Gastrocnemius medialis (tissue), 4 donors: ENCODE measurements around the gene GRIN2A. TPM values are rescaled to one million over a fixed set of nuclear protein-coding genes. Genes with fewer than 3 reads are reported as not detected.

ENCODE experiments used
- ATAC-seq, 2 donors: fragments of 150-250 bp; one replicate each; pipeline ENCODE4 v1.9.1; 2016
- DNase-seq, 2 donors: peaks; one replicate each; pipeline ENCODE4 v3.0.0-alpha.2; 2019
- H3K27ac ChIP-seq, 4 donors: fragments of 200-600 bp; sonication (generic); 1 replicate in 1 of 4; 2 replicates in 3 of 4; pipeline ENCODE4 v1.5.1; 2016 to 2018; ENCODE audit warnings: mild to moderate bottlenecking in 2 of 4, moderate library complexity in 1 of 4
- H3K27me3 ChIP-seq, 3 donors: fragments of 200-600 bp; sonication (generic) in 2 of 3; 1 replicate in 1 of 3; 2 replicates in 2 of 3; pipeline versions ENCODE4 v1.5.1 to v1.6.0; 2016 to 2019; ENCODE audit warnings: mild to moderate bottlenecking in 1 of 3, moderate library complexity in 1 of 3
- H3K36me3 ChIP-seq, 2 donors: fragments of 200-600 bp; sonication (generic) in 1 of 2; one replicate each; pipeline ENCODE4 v1.5.1; 2017 to 2018
- H3K4me1 ChIP-seq, 2 donors: fragments of 200-600 bp; sonication (generic) in 1 of 2; one replicate each; pipeline ENCODE4 v1.5.1; 2016 to 2017; ENCODE audit warnings: mild to moderate bottlenecking in 2 of 2
- H3K4me3 ChIP-seq, 4 donors: fragments of 200-600 bp; sonication (generic) in 3 of 4; 1 replicate in 1 of 4; 2 replicates in 3 of 4; pipeline ENCODE4 v1.5.1; 2016 to 2019; ENCODE audit warnings: mild to moderate bottlenecking in 2 of 4
- H3K9me3 ChIP-seq, 3 donors: fragments of 200-600 bp; sonication (generic) in 2 of 3; 1 replicate in 1 of 3; 2 replicates in 2 of 3; pipeline ENCODE4 v1.5.1; 2016 to 2019
- CTCF ChIP-seq, 5 experiments: fragments of 450-650 bp in 3 of 5; fragments of 200-600 bp in 2 of 5; sonication (generic) in 2 of 5; IDR thresholded peaks in 4 of 5; conservative IDR thresholded peaks in 1 of 5; 1 replicate in 4 of 5; 2 replicates in 1 of 5; pipeline ENCODE4 v1.5.1; 2016 to 2019; ENCODE audit warnings: antibody characterized with exemption in 5 of 5, mild to moderate bottlenecking in 3 of 5, moderate library complexity in 3 of 5
- POLR2A ChIP-seq, 2 donors: fragments of 450-650 bp; IDR thresholded peaks; one replicate each; pipeline ENCODE4 v1.6.1; 2017; ENCODE audit warnings: antibody characterized with exemption in 2 of 2, mild to moderate bottlenecking in 2 of 2, moderate library complexity in 2 of 2
- in situ Hi-C, 4 donors: fragments of 200-750 bp; cut with MboI; loops; one replicate each; pipeline versions ENCODE4 v1.15.0 to v1.8.0; 2017; ENCODE audit warnings: low sequenced_read_pairs in 4 of 4
- intact Hi-C: fragments of 100-400 bp; cut with DNase I; formaldehyde crosslinking; loops from one replicate; pipeline ENCODE4 v1.15.1; 2023; ENCODE audit warnings: low total_unique reads
- total RNA-seq, 4 donors: library from RNA; depleted of rRNA; stranded (reverse); fragments of >200 nt; gene quantifications; one replicate each; pipeline versions ENCODE4 v1.1.0 to v1.2.3, GENCODE V29; 2016

GRIN2A gene
- total RNA-seq, 4 donors from 2014 or later = 0.13 to 0.87 TPM; not detected in 2

GRCh38 chr16:9797306-9797705, 384.9 kb downstream of the GRIN2A start:
- in situ Hi-C loops = no loop called here
- intact Hi-C loops = no loop called here
- DNase-seq (no peak), ATAC-seq (peak in 1 of 2 donors; percentile 30)
- no peaks in the 10 kb centered on the region for H3K4me1 ChIP-seq
- no peaks in the 10 kb centered on the region for H3K27me3 ChIP-seq
- H3K27ac ChIP-seq = no peak overlapping the region
- no peaks in the 10 kb centered on the region for H3K36me3 ChIP-seq
- no peaks in the 10 kb centered on the region for H3K9me3 ChIP-seq
- H3K4me3 ChIP-seq = no peak overlapping the region
- TF ChIP-seq CTCF (IDR thresholded peaks at IDR 0.05 in 4 of 5, conservative IDR thresholded peaks at IDR 0.05 in 1 of 5) (no peak), POLR2A (IDR thresholded peaks at IDR 0.05) (no peak)

- H3K4me3 ChIP-seq = no peak overlapping the region
- no peaks in the 10 kb centered on the region for H3K27me3 ChIP-seq
- no peak for ATAC-seq
- H3K4me1 ChIP-seq = no peaks in the 10 kb centered on the region
- no peaks in the 10 kb centered on the region for H3K36me3 ChIP-seq
- no peaks in the 10 kb centered on the region for H3K9me3 ChIP-seq
- no peak for DNase-seq
- no peak for TF ChIP-seq POLR2A (IDR thresholded peaks at IDR 0.05)
- TF ChIP-seq CTCF (IDR thresholded peaks at IDR 0.05 in 4 of 5, conservative IDR thresholded peaks at IDR 0.05 in 1 of 5) = no peak
- intact Hi-C loops (no loop called here), in situ Hi-C loops (no loop called here)
- H3K27ac ChIP-seq = no peak overlapping the region
These were observed 388.6 kb downstream of the GRIN2A start for GRCh38 chr16:9793623-9794022.

- H3K4me1 ChIP-seq = no peaks in the 10 kb centered on the region
- H3K27ac ChIP-seq = no peak overlapping the region
- in situ Hi-C loops = no loop called here
- no peaks in the 10 kb centered on the region for H3K36me3 ChIP-seq
- intact Hi-C loops = no loop called here
- DNase-seq (no peak), ATAC-seq (no peak)
- no peaks in the 10 kb centered on the region for H3K9me3 ChIP-seq
- TF ChIP-seq CTCF (IDR thresholded peaks at IDR 0.05 in 4 of 5, conservative IDR thresholded peaks at IDR 0.05 in 1 of 5) = no peak
- H3K27me3 ChIP-seq = no peaks in the 10 kb centered on the region
- no peak overlapping the region for H3K4me3 ChIP-seq
These were observed 390.7 kb downstream of the GRIN2A start for GRCh38 chr16:9791556-9791955.

GRCh38 chr16:9790199-9790598, 392.0 kb downstream of the GRIN2A start:
- no peaks in the 10 kb centered on the region for H3K9me3 ChIP-seq
- no peak for DNase-seq
- no peaks in the 10 kb centered on the region for H3K27me3 ChIP-seq
- H3K4me3 ChIP-seq = no peak overlapping the region
- TF ChIP-seq POLR2A (IDR thresholded peaks at IDR 0.05) = no peak
- TF ChIP-seq CTCF (IDR thresholded peaks at IDR 0.05 in 4 of 5, conservative IDR thresholded peaks at IDR 0.05 in 1 of 5) = no peak
- H3K27ac ChIP-seq = no peak overlapping the region
- no peak for ATAC-seq
- in situ Hi-C loops = no loop called here
- intact Hi-C loops = no loop called here
- H3K4me1 ChIP-seq = no peaks in the 10 kb centered on the region
- H3K36me3 ChIP-seq = no peaks in the 10 kb centered on the region

- Histone ChIP-seq H3K4me3 (no peak overlapping the region), H3K4me1 (no peaks in the 10 kb centered on the region), H3K27ac (no peak overlapping the region), H3K9me3 (no peaks in the 10 kb centered on the region), H3K27me3 (no peaks in the 10 kb centered on the region), H3K36me3 (no peaks in the 10 kb centered on the region)
- ATAC-seq (no peak), DNase-seq (no peak)
- no peak for TF ChIP-seq POLR2A (IDR thresholded peaks at IDR 0.05)
- TF ChIP-seq CTCF (IDR thresholded peaks at IDR 0.05 in 4 of 5, conservative IDR thresholded peaks at IDR 0.05 in 1 of 5) = no peak
- in situ Hi-C loops = no loop called here
- intact Hi-C loops = no loop called here
These were observed 394.5 kb downstream of the GRIN2A start for GRCh38 chr16:9787717-9788116.
